8988T (cell line): Measurements from ENCODE around the gene KIF5A.
"Not testable (repeated sequence)": the region's sequence is repeated elsewhere in the genome, so short reads cannot be mapped to it uniquely, and the experiment has no call there.

Experiments used
- DNase-seq: peaks from one replicate; pipeline ENCODE4 v3.0.0; 2011

KIF5A gene

DNA sequence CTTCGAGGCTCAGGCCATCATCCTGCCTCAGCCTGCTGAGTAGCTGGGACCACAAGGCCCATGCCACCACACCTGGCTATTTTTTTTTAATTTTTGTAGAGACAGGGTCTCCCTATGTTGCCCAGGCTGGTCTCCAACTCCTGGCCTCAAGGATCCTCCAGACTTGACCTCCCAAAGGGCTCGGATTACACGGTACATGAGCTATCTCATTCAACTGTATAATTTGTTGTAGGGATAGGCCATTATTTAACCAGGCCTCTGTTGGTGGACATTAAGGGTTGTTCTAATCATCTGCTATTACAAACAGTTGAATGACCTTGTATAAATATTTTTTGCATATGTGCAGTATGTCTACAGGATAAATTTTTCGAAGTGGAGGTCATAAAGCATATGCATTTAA, 9.0 kb downstream of the KIF5A start:
- no peak for DNase-seq

DNA sequence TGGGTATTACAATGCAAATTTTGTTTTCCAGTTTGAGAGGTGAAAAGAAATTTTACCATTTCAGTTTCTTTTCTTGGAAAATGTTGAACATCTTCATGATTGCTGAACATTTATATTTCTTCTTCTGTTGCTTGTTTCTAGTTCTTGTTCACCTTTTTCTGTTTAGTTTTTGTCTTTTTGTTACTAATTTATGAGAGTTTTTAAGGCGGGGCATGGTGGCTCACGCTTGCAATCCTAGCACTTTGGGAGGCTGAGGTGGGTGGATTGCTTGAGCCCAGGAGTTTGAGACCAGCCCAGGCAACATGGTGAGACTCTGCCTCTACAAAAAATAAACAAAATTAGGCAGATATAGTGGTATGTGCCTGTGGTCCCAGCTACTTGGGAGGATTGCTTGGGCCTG, 10.7 kb downstream of the KIF5A start:
- DNase-seq, result no peak

DNA sequence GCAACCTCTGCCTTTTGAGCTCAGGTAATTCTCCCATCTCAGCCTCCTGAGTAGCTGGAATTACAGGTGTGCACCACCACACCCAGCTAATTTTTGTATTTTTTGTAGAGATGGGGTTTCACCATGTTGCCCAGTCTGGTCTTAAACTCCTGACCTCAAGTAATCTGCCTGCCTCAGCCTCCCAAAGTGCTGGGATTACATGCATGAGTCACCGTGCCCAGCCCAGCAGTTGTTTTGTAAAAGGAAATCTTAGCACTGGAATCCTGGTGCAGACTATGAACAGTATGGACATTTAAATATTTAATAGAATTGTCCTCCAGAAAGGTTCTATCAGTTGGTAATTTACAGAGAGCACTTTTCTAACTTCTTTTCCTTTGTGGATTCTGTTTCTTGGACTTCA, 11.3 kb downstream of the KIF5A start:
- not testable (repeated sequence) for DNase-seq

DNA sequence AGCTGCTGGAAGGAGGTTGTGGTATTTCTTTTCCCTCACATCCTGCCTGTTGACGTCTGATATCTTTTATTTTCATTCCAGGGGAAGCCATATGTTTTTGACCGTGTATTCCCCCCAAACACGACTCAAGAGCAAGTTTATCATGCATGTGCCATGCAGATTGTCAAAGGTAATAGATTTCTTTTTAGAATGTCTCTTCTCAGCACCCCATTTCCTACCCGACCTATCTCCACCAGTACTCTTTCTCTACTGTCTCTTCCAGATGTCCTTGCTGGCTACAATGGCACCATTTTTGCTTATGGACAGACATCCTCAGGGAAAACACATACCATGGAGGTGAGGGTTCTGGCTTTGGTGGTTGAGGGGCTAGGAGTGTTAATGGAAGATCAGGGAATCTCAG, 13.5 kb downstream of the KIF5A start:
- no peak for DNase-seq

DNA sequence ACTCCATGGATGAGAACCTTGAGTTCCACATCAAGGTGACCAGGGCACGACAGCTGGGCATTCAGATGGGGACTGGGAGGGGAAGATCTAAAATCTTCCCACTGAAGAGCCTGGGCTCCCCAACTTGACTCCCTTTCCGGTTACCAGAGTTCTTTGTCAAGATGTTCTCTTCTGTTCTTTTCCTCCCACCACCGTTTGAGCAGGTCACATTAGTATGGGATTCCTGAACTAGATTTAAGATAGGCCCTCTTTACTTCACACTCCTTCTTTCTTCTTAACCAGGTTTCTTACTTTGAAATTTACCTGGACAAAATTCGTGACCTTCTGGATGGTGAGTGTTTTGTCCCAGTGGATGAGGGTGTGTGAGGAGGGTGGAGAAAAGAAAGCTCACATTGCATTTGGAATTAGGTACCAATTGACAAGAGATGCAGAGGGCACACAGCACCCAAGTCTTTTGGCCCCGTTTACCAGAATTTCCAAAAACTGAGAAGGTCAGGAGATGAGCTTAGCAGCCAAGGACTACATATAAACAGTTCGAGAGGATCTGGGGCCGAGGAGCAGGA, 14.4 kb downstream of the KIF5A start:
- no peak for DNase-seq

DNA sequence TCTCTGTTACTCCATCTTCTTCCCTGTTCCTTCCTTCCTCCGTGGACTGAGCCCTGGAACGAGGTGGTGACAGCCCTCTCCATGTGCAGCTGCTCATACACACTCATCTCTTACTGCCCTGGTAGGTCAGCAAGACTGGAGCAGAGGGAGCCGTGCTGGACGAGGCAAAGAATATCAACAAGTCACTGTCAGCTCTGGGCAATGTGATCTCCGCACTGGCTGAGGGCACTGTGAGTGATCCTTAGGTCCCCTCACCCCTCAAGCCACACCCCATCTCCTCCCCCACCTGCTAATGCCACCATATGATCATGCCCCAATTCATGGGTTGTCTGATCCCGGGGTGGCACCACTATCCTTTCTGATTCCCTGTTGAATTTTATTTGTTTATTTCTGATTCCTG, 19.0 kb downstream of the KIF5A start:
- no peak for DNase-seq

DNA sequence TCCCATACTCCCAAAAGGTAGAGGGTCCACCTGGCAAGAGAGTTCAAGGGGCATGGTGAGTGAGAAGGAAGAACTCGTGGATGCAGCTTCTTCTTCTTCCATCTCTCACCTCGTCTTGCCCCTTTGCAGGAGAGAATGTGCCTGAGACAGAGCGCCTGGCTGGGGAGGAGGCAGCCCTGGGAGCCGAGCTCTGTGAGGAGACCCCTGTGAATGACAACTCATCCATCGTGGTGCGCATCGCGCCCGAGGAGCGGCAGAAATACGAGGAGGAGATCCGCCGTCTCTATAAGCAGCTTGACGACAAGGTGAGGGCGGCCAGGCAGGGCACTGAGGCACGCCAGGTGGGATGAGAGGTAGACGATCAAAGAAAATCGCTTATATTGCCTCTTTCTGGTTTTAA, 20.0 kb downstream of the KIF5A start:
- no peak for DNase-seq

DNA sequence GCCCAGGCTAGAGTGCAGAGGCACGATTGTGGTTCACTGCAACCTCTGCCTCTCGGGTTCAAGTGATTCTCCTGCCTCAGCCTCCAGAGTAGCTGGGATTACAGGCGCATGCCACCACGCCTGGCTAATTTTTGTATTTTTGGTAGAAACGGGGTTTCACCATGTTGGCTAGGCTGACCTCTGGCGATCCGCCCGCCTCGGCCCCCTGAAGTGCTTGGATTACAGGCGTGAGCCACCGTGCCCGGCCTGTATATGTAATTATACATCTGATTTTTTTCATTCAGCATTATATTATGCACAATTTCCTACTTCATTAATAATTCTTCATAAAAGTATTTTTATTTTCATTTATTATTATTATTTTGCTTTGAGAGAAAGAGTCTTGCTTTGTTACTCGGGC, 20.6 kb downstream of the KIF5A start:
- not testable (repeated sequence) for DNase-seq

DNA sequence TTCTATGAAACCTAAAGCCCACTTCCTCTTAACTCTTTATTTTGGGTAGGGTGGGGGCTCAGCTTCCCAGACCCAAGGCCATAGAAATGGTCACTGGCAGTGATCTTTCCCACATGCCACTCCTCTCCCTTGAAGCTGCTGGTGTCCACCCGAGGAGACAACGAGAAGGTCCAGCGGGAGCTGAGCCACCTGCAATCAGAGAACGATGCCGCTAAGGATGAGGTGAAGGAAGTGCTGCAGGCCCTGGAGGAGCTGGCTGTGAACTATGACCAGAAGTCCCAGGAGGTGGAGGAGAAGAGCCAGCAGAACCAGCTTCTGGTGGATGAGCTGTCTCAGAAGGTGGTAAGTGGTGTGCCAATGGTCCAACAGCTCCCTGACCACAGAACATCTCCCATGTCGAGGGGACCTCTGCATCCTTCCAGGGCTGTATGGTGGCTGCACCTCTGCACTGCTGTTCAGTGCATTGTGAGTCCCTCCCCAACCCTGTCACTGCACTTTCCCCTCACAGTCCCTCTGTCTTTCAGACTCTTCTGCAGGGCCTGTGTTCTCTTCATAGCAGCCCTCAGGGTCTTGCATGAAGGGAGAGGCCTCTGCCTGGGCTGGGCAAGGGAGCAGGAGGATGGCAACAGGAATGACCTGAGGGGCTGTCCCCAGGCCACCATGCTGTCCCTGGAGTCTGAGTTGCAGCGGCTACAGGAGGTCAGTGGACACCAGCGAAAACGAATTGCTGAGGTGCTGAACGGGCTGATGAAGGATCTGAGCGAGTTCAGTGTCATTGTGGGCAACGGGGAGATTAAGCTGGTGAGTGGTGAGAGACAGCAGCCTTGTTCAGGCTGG, 22.3 kb downstream of the KIF5A start:
- no peak for DNase-seq

DNA sequence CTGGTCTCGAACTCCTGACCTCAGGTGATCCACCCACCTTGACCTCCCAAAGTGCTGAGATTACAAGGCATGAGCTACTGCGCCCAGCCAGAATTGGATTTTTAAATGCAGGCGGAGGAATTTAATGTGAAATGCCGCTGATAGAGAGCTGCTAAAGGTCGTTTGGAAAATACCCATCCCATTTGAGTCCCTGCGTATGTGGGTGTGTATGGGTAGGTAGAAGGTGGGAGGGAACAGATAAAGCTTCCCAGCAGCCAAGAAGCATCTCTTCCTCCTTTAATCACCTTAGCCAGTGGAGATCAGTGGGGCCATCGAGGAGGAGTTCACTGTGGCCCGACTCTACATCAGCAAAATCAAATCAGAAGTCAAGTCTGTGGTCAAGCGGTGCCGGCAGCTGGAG, 25.0 kb downstream of the KIF5A start:
- no peak for DNase-seq

DNA sequence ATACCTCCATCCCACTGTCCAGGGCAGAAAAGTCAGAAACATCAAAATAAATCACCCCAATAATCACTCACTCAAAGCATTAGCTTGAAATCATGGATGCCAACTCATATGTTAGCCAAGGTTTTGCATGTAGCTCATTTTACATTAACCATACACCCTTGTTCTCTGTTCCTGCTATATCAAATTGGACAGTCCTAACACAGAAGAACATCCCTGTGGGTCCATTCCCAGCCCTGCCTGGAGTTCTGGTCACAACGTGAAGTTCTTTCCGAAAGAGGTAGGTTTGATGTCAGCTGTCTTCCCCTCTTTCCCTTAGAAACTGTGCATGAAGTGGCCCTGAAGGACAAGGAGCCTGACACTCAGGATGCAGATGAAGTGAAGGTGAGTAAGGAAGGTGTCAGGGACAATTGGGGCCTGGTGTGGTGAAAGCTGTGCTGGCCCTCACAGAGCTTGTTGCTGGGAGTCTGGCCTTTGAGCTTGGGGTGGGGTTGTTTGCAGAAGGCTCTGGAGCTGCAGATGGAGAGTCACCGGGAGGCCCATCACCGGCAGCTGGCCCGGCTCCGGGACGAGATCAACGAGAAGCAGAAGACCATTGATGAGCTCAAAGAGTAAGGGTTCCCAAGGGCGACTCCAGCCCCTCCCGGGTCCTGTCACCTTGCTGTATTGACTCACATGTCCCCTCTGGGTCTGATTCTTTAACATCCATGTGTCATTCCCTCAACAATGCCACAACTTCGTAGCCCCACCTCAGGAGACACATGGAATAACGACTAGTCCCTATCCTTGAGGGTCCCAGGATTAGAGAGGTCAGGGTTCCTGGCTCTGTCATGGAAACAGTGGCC, 26.1 kb downstream of the KIF5A start:
- no peak for DNase-seq

DNA sequence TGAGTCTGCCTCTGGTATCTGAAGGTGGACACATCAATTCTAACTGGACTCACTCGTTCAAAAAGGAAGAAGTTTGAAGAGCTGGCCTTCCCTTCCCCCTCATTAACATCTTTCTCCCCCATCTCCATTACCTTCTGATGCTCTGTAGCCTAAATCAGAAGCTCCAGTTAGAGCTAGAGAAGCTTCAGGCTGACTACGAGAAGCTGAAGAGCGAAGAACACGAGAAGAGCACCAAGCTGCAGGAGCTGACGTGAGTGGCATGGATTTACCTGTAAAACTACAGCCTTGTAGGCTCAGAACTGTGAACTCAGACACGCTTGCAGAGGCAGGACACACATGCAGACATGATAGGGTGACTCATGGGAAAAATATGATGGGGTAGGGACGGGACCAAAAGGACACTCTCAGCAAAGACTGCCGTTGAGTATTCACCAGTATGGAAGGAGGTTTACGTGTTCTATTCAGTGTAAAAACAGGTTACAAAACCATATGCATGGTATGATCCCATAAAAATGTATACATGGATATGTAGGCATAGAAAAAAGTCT, 26.8 kb downstream of the KIF5A start:
- no peak for DNase-seq

DNA sequence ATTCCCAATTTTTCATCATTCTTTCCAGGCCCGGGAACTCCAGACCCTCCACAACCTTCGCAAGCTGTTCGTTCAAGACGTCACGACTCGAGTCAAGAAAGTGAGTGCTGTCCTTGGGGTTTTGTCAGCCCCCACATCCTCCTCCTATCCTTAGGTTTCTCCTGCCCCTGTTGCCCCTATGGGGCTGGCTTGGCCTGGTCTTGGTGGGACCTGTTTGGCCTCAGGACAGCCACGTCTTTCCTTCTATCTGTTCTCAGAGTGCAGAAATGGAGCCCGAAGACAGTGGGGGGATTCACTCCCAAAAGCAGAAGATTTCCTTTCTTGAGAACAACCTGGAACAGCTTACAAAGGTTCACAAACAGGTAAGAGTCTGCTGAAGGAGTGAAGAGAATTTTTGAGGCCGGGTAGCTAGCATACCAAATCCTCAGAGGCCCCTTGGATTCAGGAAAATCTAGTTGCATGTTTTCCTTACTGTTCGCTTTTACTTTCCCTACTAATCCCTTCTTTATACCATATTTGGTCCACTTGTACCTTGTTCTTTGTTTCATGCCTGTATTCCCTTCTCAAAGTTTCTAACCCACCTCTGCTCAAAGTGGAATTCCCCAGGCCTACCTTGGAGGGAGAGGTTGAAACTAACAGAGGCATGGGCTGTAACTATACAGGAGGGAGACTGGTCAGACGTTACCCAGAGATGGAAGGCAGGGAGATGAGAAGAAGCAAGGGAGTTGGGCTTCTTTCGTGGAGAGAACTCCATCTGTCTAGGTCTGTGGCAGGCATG, 28.3 kb downstream of the KIF5A start:
- no peak for DNase-seq

DNA sequence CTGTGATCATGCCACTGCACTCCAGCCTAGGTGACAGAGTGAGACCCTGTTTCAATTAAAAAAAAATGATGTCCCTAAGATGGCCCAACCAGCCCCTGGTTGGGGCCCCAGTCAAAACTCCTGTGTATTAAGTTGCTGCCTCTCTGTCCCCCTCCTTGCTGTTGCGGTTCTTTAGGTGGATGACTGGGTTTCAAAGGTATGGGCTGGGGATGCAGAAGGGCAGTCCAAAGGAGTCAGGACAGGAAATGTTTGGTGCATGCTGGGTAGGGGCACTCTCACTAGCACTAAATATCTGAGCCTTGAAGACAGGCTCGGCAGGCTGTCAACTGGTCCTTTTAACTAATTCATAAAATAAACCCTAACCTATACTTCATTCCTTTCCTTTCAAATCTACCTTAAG, 29.2 kb downstream of the KIF5A start:
- DNase-seq, result no peak

DNA sequence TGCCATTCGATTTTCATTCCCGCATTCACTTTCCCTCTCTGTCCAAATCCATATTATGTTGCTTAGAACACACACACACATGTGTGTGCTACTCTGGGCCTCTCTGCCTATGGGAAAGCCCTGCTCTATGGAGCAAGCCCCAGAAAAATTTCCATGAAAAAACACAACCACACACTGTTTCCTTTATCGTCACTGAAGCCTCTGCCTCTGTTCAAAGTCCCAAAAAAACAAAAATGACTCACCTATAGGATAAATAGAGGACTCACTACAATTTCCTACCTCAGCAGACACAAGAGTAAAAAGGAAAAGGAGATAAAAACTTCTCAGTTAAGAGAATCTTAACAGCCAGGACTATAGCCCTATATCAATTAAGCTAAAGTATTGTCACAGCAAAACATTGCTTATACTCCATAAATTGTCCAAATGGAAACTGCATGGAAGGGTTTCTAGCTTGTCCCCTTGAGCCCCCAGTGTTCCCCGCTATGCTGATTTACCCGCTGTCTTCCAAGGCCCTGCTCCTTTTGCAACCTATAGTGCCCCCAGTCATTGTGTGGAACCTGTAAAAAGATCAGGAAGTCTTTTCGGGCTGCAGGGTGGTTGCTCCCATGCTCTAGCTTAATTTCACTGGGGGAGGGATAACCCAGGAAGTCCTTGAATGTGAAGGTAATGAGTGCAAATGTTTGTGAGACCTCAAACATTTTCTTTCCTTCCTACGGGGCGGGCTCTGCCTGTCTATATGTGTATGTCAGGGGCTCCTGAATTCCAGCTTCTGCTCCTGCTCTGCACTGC, 30.0 kb downstream of the KIF5A start:
- no peak for DNase-seq

DNA sequence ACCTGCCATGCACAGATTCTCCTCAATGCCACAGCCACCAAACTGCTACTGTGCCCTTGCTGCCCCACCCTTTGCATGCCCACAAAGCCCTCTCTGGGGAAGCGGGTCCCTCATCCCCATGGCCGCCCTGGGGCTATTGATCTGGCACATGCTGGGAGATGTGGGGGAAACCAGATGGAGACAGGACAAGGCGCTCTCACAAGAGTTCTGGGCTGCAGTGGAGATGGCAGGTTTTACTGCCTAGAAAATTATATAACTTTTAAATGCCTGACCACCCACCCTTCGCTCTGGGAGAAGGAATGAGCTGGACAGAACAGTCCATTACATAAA, 30.6 kb downstream of the KIF5A start:
- DNase-seq, result no peak

DNA sequence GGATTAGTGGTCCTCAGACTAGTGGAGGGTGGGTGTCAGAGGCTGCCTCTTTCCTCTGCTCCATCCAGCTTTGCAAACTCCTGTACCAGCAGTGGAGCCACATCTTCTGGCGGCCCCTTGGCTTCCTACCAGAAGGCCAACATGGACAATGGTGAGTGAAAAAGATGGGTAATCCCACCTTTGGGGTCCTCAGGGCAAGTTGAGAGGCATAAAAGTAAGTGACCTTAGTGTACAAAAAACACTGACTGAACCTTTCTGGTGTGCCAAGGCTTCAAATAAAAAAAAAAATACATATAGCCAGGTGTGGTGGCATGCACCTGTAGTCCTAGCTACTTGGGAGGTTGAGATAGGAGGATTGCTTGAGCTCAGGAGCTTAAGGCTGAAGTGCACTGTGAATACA, 32.0 kb downstream of the KIF5A start:
- DNase-seq, result no peak

DNA sequence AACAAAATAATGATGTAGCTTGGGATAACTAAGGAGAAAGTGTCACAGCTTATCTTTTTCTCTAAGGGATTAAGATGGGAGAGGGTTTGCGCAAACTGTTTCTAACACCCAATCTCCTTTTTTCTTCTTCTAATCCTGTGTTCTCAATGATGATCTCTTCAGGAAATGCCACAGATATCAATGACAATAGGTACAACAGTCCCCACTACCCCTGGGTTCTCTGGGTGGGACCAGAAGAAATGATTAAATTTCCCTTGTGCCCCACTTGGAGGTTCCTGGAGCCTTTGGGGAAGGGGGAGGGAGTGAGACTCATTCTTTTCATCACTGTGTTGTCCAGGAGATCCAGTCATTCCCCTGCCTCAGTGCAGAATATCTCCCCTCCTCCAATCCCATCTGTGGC, 32.6 kb downstream of the KIF5A start:
- DNase-seq, result no peak

DNA sequence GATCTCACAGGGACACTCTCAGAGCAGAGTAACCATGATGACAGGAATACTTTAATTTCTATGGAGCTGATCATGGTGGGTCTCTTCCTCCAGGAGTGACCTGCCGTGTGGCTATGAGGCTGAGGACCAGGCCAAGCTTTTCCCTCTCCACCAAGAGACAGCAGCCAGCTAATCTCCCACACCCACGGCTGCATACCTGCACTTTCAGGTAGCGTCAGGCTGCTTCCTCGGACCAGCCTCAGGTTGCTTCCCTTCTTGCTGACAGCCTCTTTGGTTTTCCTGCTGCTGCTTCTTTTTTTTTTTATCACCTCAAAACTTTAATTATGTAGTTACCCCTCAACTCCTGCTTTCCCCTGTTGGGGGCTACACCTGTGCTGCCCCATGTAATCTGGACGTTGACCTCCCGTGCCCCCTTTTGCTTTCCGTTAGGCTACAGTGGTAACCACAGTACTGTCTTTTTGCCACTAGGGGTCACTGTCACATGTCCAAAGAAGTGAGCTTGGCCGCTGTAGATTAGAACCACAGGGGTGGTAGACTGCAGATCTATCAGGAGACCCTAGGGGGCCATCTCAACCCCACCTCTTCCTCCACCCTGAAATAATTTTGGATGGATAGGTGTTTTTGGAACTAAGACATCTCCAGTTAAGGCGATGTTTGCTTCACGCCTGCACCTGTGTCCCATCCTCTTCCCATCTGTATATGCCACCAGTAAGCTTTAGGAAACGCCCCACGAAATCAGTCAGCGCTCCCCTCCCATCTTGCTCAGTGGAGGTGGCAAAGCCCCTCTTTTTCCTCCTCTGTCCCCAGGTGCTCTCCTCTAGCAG, 33.4 kb downstream of the KIF5A start:
- DNase-seq, result peak; percentile 84

DNA sequence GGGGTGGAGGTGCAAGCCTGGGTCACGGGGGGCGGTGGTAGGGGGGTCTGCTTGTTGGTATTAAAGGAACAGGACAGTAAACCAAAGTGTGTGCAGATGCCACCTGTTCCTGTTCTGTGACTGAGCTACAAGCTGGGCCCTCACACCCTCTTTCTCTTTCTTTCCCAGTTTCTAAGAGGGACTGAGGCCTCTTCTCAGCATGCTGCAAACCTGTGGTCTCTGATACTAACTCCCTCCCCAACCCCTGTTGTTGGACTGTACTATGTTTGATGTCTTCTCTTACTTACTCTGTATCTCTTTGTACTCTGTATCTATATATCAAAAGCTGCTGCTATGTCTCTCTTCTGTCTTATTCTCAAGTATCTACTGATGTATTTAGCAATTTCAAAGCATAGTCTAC, 34.2 kb downstream of the KIF5A start:
- DNase-seq, result no peak

DNA sequence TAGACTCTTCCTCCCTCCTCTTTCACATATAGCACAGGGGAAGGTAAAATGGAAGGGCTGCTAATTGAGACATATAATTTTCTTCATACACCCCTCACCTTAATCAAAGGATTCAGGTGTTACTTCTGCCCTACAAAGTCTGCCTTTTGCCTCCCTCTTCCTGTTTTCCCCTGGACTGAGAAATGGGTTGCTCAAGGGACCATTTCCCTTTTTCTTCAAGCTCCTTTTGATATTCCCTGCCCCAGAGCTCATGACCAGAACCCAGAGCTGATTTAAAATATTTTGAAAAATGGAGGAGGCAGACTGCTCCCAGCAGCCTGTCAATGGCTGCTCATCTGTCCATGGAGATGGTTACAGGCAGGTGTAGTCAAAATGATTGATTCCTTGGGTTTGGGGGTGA, 34.8 kb downstream of the KIF5A start:
- no peak for DNase-seq
